GM20000 (cell line): ENCODE results near the gene SLC35F3.

Experiments
- DNase-seq: peaks from one replicate; pipeline ENCODE4 v3.0.0; 2012; ENCODE audit warnings: low spot score
- TF ChIP-seq, protein P1 (sequence below): IDR thresholded peaks from 2 replicates; pipeline ENCODE4 v1.5.1; 2012; ENCODE audit warnings: mild to moderate bottlenecking, control low read depth; ENCODE audit errors: extremely low read depth, missing control alignments

Gene SLC35F3

DNA sequence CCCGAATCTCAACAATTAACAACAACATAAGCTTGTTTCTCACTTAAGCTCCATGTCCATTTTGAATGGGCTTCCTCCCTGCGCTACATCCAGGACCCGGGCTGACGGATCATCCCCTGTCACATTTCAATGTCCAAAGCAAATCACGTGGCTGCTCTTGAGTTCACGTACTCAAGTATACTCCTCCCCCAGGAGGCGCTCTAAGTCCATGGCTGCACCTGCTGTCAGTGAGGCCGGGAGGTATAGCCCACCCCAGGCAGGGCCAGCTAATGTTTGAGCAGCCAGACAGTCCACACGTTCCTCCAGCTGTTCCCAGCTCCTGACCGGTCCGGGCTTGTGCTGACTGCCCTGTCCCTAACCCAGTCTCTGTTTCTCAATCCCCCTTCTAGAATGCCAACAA is 220.8 kb downstream of the SLC35F3 start:
- peak; percentile 31 for DNase-seq
- TF ChIP-seq, protein P1, sequence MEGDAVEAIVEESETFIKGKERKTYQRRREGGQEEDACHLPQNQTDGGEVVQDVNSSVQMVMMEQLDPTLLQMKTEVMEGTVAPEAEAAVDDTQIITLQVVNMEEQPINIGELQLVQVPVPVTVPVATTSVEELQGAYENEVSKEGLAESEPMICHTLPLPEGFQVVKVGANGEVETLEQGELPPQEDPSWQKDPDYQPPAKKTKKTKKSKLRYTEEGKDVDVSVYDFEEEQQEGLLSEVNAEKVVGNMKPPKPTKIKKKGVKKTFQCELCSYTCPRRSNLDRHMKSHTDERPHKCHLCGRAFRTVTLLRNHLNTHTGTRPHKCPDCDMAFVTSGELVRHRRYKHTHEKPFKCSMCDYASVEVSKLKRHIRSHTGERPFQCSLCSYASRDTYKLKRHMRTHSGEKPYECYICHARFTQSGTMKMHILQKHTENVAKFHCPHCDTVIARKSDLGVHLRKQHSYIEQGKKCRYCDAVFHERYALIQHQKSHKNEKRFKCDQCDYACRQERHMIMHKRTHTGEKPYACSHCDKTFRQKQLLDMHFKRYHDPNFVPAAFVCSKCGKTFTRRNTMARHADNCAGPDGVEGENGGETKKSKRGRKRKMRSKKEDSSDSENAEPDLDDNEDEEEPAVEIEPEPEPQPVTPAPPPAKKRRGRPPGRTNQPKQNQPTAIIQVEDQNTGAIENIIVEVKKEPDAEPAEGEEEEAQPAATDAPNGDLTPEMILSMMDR, result no peak

DNA sequence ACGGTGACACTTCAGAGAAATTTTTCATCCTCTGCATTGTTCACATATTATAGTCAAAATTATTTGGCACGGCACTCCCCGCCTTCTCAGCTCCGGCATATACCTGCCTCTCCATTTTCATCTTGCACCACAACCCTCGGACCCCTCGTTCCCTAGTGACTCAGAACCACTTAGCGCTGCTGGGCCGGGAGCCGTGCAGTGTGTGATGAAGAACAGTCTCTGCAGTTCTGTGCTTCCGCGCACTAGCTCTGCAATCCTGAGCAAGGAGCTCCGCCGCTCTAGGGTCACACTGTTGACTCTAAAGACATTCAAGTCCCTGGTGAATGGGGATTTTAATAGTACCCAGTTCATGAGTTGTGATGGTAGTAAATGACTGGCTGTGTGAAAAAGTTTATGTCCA is 221.2 kb downstream of the SLC35F3 start:
- TF ChIP-seq, protein P1, result no peak
- DNase-seq, result no peak

DNA sequence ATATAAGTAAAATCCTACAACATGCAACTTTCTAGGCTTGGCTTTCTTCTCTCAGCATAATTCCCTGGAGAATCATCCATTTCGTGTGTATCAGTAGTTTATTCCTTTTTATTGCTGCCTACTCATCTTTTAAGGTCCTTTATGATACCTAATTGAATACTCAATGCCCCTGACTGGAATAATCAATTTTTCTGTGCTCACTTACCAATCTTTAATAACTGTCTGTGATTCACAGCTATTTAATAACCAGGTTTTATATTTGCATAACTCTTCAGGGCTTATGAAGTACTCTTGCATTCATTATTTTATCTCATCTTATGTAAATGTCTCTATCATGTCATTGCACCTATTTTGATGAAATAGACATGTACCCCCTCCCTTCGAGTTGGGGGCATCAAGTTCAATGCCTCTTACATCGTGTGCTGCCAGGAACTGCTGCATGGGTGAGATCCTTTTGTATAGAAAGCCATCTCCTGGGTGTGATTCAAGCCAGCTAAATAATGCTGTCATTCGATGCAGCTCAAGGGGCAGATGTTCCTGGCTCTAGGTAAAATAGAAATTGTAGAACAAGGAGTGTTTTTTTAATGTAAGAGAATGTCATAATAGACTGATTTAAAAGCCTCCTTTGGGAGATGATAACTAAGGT is 222.7 kb downstream of the SLC35F3 start:
- TF ChIP-seq, protein P1, result no peak
- DNase-seq, result no peak

DNA sequence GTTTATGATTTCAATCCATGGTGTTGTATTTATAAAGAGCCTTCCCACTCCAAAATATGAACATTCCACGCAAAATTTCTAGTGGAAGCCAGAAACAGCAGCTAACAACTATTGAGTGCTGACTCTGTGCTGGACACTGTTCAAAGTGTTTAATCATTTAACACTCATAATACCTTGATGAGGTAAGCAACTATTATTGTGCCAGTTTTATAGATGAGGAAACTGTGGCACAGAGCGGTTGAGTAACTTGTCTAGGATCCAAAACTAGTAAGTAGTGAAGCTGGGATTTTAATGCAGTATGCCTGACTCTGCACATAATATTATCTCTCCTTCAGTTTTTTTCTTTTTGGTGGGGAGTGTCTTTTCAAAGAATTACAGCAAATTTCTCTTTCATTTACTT is 228.3 kb downstream of the SLC35F3 start:
- TF ChIP-seq, protein P1, result no peak
- no peak for DNase-seq

DNA sequence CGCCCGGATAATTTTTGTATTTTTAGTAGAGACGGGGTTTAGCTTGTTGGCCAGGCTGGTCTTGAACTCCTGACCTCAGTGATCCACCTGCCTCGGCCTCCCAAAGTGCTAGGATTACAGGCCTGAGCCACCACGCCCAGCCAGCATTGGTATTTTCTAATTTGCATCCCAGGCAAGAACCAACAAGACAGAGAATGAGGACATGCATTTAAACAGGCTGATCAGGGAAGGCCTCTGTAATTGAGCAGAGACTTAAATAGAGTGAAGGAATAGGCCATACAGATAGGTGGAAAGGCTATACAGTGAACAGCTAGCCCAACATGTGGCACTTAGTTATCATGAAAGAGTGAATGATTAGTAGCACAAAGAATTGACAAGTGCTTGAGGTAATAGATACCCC is 230.4 kb downstream of the SLC35F3 start:
- no peak for DNase-seq
- TF ChIP-seq, protein P1, result no peak

DNA sequence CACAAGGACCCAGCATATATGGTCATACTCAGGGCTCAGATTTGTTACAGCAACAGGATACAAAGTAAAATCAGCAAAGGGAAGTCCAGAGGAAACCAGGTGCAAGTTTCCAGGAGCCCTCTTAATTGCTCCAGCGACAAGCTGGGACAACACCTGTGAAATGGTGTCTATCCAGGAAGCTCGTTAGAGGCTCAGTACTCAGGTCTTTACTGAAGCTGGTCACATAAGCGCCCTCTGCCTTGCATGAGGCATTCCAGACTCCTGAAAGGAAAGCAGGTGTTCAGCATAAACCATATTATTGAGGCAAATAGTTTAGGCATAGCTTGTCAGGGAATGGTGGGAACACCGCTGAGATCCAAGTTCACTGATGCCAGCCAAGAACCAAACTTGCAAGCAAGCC is 231.0 kb downstream of the SLC35F3 start:
- no peak for DNase-seq

DNA sequence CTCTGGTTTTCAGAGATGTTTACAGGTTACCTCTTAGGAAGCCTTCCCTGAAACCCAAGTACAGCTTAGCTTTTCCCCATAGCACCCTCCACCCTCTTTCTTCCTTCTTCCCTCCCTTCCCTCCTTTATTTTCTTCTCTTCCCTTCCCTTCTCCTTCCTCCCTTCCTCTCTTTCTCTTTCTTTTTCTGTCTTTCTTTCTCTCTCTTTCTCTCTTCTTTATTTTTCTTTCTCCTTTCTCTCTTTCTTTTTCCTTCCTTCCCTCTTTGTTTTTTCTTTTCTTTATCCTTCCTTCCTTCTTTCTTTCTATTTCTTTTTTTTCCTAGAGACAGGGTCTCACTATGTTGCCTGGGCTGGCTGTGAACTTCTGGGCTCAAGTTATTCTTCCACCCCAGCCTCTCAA is 231.6 kb downstream of the SLC35F3 start:
- TF ChIP-seq, protein P1, result no peak
- DNase-seq, result no peak

More for the DNA sequence above, 231.0 kb downstream of the SLC35F3 start:
- TF ChIP-seq, protein P1, result no peak
